Heart left ventricle (tissue), 13 donors: ENCODE data around the gene AAR2.

Experiments used
- POLR2A ChIP-seq, 2 donors: fragments of 450-650 bp; IDR thresholded peaks; one replicate each; pipeline ENCODE4 v1.6.1; 2017; ENCODE audit warnings: antibody characterized with exemption in 2 of 2, mild to moderate bottlenecking in 2 of 2, moderate library complexity in 2 of 2
- TF ChIP-seq, protein P1 (sequence below), 12 donors: fragments of 200-600 bp; sonication (generic) in 4 of 12; IDR thresholded peaks; one replicate each; pipeline versions ENCODE4 v1.5.0 to v1.8.0; 2018 to 2022; ENCODE audit warnings: antibody characterized with exemption in 12 of 12, mild to moderate bottlenecking in 5 of 12
- donor health status: ischemic (EF 13 %, LVEDD 7.1; RV severe dilation, severe dysfunction).
- donor health status: DM: no; HTN: yes; CAD: no.
- donor health status: DM: no; HTN: no; CAD: no.
- donor health status: ischemic (EF 25% LVEDD 6.9; RV normal size, moderate dysfunction).
- donor health status: ischemic (EF 25% LVEDD 5.7; RV mildly dilated, moderate dysfunction).
- donor health status: ischemic (EF 35%, LVEDD 5.7; RV mildly dilated, moderate dysfunction).
- donor health status: nonischemic (EF 11% LVEDD 7.7; RV severe dilation, severe dysfunction).
- donor health status: DM: yes; HTN: yes; CAD: no.
- donor health status: PGD.
- donor health status: ischemic (EF 29% LVEDD 5.4; RV normal size, mild dysfunction).
- donor health status: nonischemic (EF 23%, LVEDD 6.1; RV moderate dilation, normal function).

DNA sequence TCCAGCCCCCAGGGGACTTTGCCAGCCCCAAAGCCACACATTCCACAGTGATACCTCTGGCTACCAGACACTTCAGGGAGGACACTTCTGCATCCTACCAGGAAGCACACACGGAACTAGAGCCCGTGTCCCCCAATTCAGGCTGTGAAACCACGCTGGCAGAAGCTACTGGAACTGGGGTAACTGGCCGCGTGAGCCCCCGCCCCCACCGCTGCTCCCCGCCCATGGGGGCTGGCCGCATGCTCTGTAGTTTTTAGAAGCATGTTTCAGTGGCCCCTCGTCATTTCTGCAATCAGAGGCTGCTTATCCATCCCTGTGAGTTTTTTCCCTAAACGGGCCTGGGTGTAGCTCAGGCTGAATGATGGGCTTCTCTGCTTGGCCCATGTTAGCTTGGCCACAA is 28.7 kb upstream of the AAR2 start:
- TF ChIP-seq, protein P1, sequence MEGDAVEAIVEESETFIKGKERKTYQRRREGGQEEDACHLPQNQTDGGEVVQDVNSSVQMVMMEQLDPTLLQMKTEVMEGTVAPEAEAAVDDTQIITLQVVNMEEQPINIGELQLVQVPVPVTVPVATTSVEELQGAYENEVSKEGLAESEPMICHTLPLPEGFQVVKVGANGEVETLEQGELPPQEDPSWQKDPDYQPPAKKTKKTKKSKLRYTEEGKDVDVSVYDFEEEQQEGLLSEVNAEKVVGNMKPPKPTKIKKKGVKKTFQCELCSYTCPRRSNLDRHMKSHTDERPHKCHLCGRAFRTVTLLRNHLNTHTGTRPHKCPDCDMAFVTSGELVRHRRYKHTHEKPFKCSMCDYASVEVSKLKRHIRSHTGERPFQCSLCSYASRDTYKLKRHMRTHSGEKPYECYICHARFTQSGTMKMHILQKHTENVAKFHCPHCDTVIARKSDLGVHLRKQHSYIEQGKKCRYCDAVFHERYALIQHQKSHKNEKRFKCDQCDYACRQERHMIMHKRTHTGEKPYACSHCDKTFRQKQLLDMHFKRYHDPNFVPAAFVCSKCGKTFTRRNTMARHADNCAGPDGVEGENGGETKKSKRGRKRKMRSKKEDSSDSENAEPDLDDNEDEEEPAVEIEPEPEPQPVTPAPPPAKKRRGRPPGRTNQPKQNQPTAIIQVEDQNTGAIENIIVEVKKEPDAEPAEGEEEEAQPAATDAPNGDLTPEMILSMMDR (IDR thresholded peaks at IDR 0.05): no peak
- TF ChIP-seq POLR2A (IDR thresholded peaks at IDR 0.05): no peak
